ENCODE data around the gene TMEM106C. TPM values are rescaled to one million over a fixed set of nuclear protein-coding genes. Genes with fewer than 3 reads are reported as not detected.
"Not testable (repeated sequence)": the region's sequence is repeated elsewhere in the genome, so short reads cannot be mapped to it uniquely, and the experiment has no call there.

TMEM106C gene
- polyA plus RNA-seq, 1 experiment: 217 TPM

GRCh38 chr12:47954467-47955045 is 8.8 kb upstream of the TMEM106C start:
- POLR2A ChIA-PET: no interaction called here
- no peak overlapping the region for H3K4me3 ChIP-seq (ENCODE audit: low read depth, low read length)
- no peaks in the 10 kb centered on the region for H3K36me3 ChIP-seq (ENCODE audit: control insufficient read depth, insufficient read depth, low read length)
- no peak for TF ChIP-seq CTCF (IDR thresholded peaks at IDR 0.05; ENCODE audit: insufficient read depth, low read depth, low read length)
- no peak for DNase-seq (ENCODE audit: low read depth)
- CTCF ChIA-PET: interaction anchor here (1.4 to 7.3 kb wide), 5 partner anchors 8 to 71 kb away, joined by 3 to 85 read pairs (median 4); partner anchors contain the start of gene TMEM106C
- no peaks in the 10 kb centered on the region for H3K27me3 ChIP-seq (ENCODE audit: control insufficient read depth, insufficient read depth, low read length)

- no peak for DNase-seq (ENCODE audit: low read depth)
- Histone ChIP-seq H3K27me3 (ENCODE audit: control insufficient read depth, insufficient read depth, low read length) (peaks cover 1% of the 10 kb centered on the region; the same call in 1 of the 2 replicates), H3K36me3 (ENCODE audit: control insufficient read depth, insufficient read depth, low read length) (no peaks in the 10 kb centered on the region), H3K4me3 (ENCODE audit: low read depth, low read length) (no peak overlapping the region)
- ChIA-PET POLR2A (no interaction called here), CTCF (interaction anchor here (0.9 to 7.3 kb wide), 5 partner anchors 8 to 100 kb away, joined by 3 to 85 read pairs (median 4); partner anchors contain the start of gene TMEM106C)
- TF ChIP-seq CTCF (IDR thresholded peaks at IDR 0.05; ENCODE audit: insufficient read depth, low read depth, low read length): no peak
Measured at GRCh38 chr12:47955059-47955458, 8.3 kb upstream of the TMEM106C start.

- H3K27me3 ChIP-seq (ENCODE audit: control insufficient read depth, insufficient read depth, low read length); DNase-seq (ENCODE audit: low read depth); H3K36me3 ChIP-seq (ENCODE audit: control insufficient read depth, insufficient read depth, low read length); H3K4me3 ChIP-seq (ENCODE audit: low read depth, low read length); POLR2A ChIA-PET: not testable (repeated sequence)
- CTCF ChIA-PET: interaction anchor here (1.1 to 1.5 kb wide), 3 partner anchors 9 to 12 kb away, joined by 3 to 8 read pairs (median 5); no protein-coding TSS in a partner anchor
Measured at GRCh38 chr12:47957671-47958070, 5.7 kb upstream of the TMEM106C start.

GRCh38 chr12:47962198-47962597 is 1.2 kb upstream of the TMEM106C start:
- Histone ChIP-seq H3K4me3 (ENCODE audit: low read depth, low read length) (no peak overlapping the region), H3K36me3 (ENCODE audit: control insufficient read depth, insufficient read depth, low read length) (no peaks in the 10 kb centered on the region), H3K27me3 (ENCODE audit: control insufficient read depth, insufficient read depth, low read length) (peaks cover 4% of the 10 kb centered on the region; the same call in 1 of the 2 replicates)
- TF ChIP-seq CTCF (IDR thresholded peaks at IDR 0.05; ENCODE audit: insufficient read depth, low read depth, low read length): no peak
- ChIA-PET POLR2A (no interaction called here), CTCF (interaction anchor here (1.1 to 6.0 kb wide), 9 partner anchors 10 to 247 kb away, joined by 3 to 85 read pairs (median 6); no protein-coding TSS in a partner anchor)
- DNase-seq (ENCODE audit: low read depth): no peak

- Histone ChIP-seq H3K4me3 (ENCODE audit: low read depth, low read length) (peak overlapping the region; percentile 93), H3K36me3 (ENCODE audit: control insufficient read depth, insufficient read depth, low read length) (0 out of 2 replicates have a peak, but pooled peaks cover 2% of the 10 kb centered on the region), H3K27me3 (ENCODE audit: control insufficient read depth, insufficient read depth, low read length) (peaks cover 4% of the 10 kb centered on the region; the same call in 1 of the 2 replicates)
- CTCF ChIA-PET: interaction anchor here (0.6 to 6.0 kb wide), 24 partner anchors 12 to 248 kb away, joined by 3 to 85 read pairs (median 4); partner anchors contain the start of gene VDR
- DNase-seq (ENCODE audit: low read depth): no peak
- TF ChIP-seq CTCF (IDR thresholded peaks at IDR 0.05; ENCODE audit: insufficient read depth, low read depth, low read length): no peak
- POLR2A ChIA-PET: no interaction called here
Measured at GRCh38 chr12:47964106-47964728, 821 bp downstream of the TMEM106C start.

Data from BJ (cell line).